ENCODE data around the gene HTR3A.

Gene HTR3A

DNA sequence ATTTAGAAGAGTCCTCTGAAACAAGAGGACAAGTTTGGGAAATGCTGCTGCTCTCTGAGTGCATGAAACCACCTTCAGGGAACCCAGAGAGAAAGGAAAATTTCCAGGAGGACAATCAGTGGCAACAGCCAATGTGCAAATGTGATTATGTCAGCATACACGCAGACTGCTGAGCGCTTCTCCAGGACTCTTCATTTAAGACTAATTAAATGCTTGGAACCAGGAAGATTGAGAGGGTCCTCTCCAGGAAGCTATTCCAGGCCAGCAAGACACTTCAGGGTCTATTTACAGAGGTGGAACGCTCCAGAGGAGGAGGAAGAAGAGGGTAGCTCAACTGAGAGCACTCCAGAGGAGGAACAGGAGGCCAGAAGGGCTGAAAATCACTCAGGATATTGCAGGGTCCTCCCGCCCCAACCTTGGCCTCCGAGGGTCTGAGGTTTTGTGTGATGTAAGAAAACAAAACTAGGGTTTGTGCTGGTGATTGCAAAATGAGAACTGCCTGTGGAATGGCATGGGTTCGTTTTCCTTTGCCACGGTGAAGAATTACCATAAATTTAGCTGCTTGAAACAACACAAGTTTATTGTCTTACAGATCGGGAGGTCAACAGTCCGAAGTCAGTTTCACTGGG lies 14.1 kb upstream of the HTR3A start:
- TF ChIP-seq, protein P1, sequence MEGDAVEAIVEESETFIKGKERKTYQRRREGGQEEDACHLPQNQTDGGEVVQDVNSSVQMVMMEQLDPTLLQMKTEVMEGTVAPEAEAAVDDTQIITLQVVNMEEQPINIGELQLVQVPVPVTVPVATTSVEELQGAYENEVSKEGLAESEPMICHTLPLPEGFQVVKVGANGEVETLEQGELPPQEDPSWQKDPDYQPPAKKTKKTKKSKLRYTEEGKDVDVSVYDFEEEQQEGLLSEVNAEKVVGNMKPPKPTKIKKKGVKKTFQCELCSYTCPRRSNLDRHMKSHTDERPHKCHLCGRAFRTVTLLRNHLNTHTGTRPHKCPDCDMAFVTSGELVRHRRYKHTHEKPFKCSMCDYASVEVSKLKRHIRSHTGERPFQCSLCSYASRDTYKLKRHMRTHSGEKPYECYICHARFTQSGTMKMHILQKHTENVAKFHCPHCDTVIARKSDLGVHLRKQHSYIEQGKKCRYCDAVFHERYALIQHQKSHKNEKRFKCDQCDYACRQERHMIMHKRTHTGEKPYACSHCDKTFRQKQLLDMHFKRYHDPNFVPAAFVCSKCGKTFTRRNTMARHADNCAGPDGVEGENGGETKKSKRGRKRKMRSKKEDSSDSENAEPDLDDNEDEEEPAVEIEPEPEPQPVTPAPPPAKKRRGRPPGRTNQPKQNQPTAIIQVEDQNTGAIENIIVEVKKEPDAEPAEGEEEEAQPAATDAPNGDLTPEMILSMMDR (IDR thresholded peaks at IDR 0.05), result no peak
- H3K36me3 Mint-ChIP-seq (ENCODE audit: low read depth), result no peaks in the 10 kb centered on the region
- H3K27ac Mint-ChIP-seq, result peak overlapping the region; percentile 98
- H3K27me3 Mint-ChIP-seq (ENCODE audit: low read depth, poor library complexity), result peaks cover 35% of the 10 kb centered on the region
- peaks cover 76% of the 10 kb centered on the region for H3K4me1 Mint-ChIP-seq
- H3K4me3 Mint-ChIP-seq, result peak overlapping the region; percentile 58
- no peaks in the 10 kb centered on the region for H3K9me3 Mint-ChIP-seq
- no peak for DNase-seq

GRCh38 chr11:113967361-113967760 lies 7.5 kb upstream of the HTR3A start:
- peaks cover 44% of the 10 kb centered on the region for H3K27me3 Mint-ChIP-seq (ENCODE audit: low read depth, poor library complexity)

DNA sequence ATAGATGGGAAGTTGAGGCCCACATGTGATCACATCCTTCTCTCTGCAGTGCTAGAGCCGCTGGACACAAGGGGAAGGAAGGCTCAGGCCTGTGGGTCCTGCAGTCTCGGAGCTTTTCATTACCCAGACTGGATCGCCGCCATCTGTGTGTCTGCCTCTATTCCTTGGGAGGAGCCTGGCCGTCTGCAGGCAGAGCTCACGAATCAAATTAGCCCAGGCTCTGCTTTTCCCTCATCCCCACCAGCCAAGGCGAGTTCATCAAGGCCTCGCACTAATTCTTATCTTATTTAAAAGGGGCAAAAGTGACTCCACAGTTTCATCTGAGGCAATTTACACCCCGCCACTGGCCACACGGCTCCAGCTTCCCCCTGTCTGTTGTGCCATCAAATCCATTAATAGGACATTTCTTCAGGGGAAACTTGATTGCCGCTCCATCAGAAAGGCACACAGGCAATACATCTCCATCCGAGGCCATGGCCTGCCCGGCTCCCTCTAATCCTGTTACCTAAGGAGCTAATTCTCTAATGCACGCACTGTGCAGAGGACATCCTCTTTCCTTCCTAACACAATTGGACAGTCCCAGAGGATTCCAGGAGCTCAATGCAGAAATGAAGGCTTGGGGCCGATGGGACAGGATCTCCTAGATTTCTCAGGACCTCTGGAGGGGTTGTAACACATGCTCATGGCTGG lies 3.3 kb upstream of the HTR3A start:
- DNase-seq, result no peak
- Mint-ChIP-seq H3K4me1 (peaks cover 53% of the 10 kb centered on the region), H3K27ac (no peak overlapping the region), H3K4me3 (no peak overlapping the region), H3K27me3 (ENCODE audit: low read depth, poor library complexity) (peaks cover 34% of the 10 kb centered on the region), H3K9me3 (peaks cover 5% of the 10 kb centered on the region), H3K36me3 (ENCODE audit: low read depth) (no peaks in the 10 kb centered on the region)
- TF ChIP-seq, protein P1 (IDR thresholded peaks at IDR 0.05), result no peak

More at GRCh38 chr11:113967361-113967760, 7.5 kb upstream of the HTR3A start:
- Mint-ChIP-seq H3K4me3 (no peak overlapping the region), H3K27ac (no peak overlapping the region), H3K9me3 (peaks cover 5% of the 10 kb centered on the region), H3K4me1 (peaks cover 39% of the 10 kb centered on the region), H3K36me3 (ENCODE audit: low read depth) (no peaks in the 10 kb centered on the region)
- TF ChIP-seq, protein P1 (IDR thresholded peaks at IDR 0.05), result no peak
- DNase-seq, result no peak

DNA sequence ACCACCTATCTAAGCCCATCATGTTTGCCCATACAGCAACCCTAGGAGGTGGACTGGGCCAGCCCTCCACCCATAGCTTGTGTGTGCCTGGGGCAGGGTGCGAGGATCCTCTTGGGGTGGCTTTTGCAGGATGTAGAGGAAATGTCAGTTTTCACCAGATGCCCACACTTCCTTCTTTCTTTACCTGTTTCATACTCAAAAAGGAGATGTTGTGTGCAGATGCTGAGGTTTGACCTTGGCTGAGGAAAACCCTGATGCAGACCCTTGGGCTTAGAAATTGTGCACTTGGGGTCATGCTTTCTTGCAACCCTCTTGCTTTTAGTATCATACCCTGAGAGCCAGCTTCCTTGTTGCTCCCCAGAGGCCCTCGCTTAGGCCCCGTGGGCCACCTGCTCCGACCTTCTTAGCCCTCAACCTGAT lies 2.2 kb downstream of the HTR3A start:
- Mint-ChIP-seq H3K27ac (no peak overlapping the region), H3K9me3 (no peaks in the 10 kb centered on the region), H3K36me3 (ENCODE audit: low read depth) (no peaks in the 10 kb centered on the region), H3K27me3 (ENCODE audit: low read depth, poor library complexity) (peaks cover 46% of the 10 kb centered on the region), H3K4me3 (no peak overlapping the region), H3K4me1 (peaks cover 48% of the 10 kb centered on the region)
- TF ChIP-seq, protein P1 (IDR thresholded peaks at IDR 0.05), result no peak
- no peak for DNase-seq

GRCh38 chr11:113977701-113978100 lies 2.8 kb downstream of the HTR3A start:
- Mint-ChIP-seq H3K4me3 (no peak overlapping the region), H3K9me3 (no peaks in the 10 kb centered on the region), H3K27me3 (ENCODE audit: low read depth, poor library complexity) (peaks cover 53% of the 10 kb centered on the region), H3K36me3 (ENCODE audit: low read depth) (no peaks in the 10 kb centered on the region), H3K4me1 (peaks cover 45% of the 10 kb centered on the region), H3K27ac (no peak overlapping the region)
- TF ChIP-seq, protein P1 (IDR thresholded peaks at IDR 0.05), result no peak
- DNase-seq, result no peak

- Mint-ChIP-seq H3K36me3 (ENCODE audit: low read depth) (no peaks in the 10 kb centered on the region), H3K27me3 (ENCODE audit: low read depth, poor library complexity) (peaks cover 53% of the 10 kb centered on the region), H3K27ac (no peak overlapping the region), H3K4me3 (no peak overlapping the region), H3K9me3 (no peaks in the 10 kb centered on the region), H3K4me1 (peaks cover 32% of the 10 kb centered on the region)
- DNase-seq, result no peak
- TF ChIP-seq, protein P1 (IDR thresholded peaks at IDR 0.05), result no peak
Measured at GRCh38 chr11:113979431-113979830, 4.5 kb downstream of the HTR3A start.
